ENCODE results near the gene POPDC3.
A peak's percentile ranks its signal among the peaks of the same experiment; 100 is the strongest.
"Not testable (repeated sequence)": the region's sequence is repeated elsewhere in the genome, so short reads cannot be mapped to it uniquely, and the experiment has no call there.

The POPDC3 gene

DNA sequence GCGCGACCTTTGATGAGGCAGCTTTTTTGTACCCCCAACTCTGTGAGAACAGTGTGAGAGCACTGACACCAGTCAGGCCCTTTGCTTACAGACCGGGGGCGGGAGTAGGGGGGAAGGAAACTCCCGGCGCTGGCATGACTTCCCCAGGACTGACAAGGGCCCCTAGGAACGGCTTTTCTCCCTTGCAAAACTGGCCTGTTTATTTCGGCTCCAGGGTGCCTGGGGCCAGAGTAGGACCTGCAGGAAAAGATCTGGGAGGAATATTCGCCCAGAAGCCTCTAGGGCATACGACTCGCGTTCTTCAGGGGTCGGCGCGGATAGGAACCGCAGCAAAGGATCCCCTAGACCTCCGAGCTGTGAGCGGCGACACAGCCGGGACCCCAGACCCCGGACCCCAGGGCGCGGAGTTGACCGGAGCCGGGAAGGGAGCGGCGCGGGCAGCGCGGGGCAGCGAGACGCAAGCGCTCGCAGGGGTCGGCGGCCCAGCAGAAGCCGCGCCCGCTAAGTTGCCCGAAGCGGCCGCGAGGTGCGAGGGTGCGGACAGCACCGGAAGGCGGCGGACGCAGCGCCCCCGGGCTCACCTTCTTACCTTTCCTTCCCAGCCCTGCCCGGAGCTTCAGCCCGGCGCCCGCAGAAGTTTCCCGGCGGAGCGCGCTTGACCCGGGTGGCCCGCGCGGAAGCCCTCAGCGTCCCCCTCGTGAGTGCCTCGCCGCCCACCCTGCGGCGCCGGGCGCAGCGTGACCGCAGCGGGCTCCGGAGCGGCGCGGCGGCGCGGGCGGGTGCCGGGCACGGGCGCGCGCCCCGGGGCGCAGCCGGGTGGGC, at the start of gene POPDC3:
Gene POPDC3 (minus strand): TSS at position 771 of the 822 bp plus-strand sequence. CDS start 18,105 bp downstream, outside the sequence.
- DNase-seq: no peak

- DNase-seq: no peak
Measured at GRCh38 chr6:105227295-105227767, 47.5 kb upstream of the POPDC3 start.

- no peak for DNase-seq
Measured at GRCh38 chr6:105226598-105227294, 46.9 kb upstream of the POPDC3 start.

DNA sequence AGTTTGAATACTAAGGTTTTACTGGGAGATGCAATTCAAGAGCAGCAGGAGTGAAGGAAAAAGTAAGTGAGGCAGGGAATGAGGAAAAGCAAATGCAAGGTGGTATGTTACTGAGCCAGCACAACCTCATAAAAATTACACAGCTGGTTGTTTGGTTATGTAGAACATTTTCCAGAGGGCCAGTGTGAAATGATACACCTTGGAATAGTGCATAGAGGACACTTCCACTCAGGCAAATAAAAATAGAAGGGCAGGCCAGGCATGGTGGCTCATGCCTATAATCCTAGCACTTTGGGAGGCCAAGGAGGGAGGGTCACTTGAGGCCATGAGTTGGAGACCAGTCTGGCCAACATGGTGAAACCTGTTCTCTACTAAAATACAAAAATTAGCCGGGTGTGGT, 43.4 kb upstream of the POPDC3 start:
- DNase-seq: no peak

DNA sequence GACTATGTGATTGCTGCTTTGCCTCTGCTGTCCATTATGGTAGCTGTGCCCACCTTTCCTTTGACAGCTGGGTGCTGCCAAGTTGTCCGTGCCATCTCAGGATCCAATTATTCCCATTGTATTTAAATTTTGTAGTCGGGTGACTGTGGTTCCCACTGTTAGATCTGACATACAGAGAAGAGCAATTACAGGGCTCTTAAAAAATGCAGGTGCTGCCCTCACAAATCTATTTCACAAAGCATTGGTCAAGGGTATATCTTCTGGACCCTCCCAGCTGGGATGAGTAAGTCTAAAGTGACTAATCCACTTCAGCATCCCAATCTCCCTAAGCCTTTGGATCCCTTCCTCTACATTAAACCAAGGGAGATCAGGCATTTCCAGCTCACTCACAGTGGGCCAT, 41.4 kb upstream of the POPDC3 start:
- DNase-seq: not testable (repeated sequence)

DNA sequence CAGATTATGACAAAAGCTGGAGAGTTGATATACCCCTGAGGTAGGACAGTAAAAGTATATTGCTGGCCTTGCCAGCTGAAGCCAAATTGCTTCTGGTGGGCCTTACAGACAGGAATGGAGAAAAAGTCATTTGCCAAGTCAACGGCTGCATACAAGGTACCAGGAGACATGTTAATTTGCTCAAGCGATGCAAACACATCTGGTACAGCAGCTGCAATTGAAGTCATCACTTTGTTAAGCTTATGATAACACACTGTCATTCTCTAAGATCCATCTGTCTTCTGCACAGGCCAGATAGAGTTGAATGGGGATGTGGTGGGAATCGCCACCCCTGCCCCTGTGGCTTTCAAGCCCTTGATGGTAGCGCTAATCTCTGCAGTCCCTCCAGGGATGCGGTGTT, 40.4 kb upstream of the POPDC3 start:
- DNase-seq: no peak

- DNase-seq: not testable (repeated sequence)
Measured at GRCh38 chr6:105219218-105219617, 39.4 kb upstream of the POPDC3 start.

- DNase-seq: no peak
Measured at GRCh38 chr6:105215506-105215905, 35.7 kb upstream of the POPDC3 start.

- DNase-seq: no peak
Measured at GRCh38 chr6:105214668-105215067, 34.9 kb upstream of the POPDC3 start.

GRCh38 chr6:105213272-105213671, 33.5 kb upstream of the POPDC3 start:
- no peak for DNase-seq

DNA sequence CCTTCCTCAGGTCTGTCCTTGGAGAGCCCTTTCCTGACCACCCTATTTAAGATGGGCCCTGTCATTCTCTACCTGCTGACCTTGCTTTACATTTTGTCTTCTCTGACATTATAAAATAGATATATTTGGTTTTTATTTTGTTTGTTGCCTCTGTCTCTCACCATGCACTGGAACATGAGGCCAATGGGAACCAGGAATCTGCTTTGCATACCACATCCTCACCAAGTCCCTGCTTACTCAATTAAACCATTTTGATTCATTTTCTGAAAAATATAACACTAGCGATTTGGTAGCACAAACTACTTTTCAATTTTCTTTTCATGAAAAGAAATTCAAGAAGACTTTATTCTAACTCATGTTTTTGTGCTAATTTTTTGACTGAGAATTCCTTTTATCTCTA, 32.8 kb upstream of the POPDC3 start:
- no peak for DNase-seq

- no peak for DNase-seq
Measured at GRCh38 chr6:105211831-105212230, 32.0 kb upstream of the POPDC3 start.

DNA sequence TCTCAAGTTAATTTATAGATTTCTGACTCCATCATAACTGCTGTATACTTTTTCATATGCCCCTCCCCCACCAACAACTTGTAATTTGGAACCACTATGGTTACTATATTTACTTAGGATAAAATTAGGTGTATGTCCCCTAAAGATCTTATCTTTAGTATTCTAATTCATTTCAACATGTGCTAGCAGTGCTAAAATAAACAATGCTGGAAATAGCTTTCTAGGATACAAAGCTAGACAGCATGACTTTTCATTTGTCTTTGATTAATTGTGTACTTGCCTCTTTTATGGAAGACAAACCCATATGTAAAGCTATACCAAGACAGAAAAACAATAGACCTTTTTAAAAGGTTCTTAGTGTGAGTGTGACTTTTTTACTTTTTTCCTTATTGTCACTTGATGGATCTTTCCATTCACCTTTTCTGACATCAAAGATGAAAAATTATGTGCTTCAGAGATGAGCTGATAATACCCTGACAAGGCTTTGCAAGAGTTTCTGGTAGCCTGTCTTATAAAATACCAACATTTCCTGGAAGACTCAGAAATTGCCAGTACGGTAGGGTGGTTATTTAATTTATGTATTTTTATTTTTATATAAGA, 31.2 kb upstream of the POPDC3 start:
- no peak for DNase-seq

GRCh38 chr6:105209950-105210706, 30.3 kb upstream of the POPDC3 start:
- DNase-seq: peak; percentile 85

DNA sequence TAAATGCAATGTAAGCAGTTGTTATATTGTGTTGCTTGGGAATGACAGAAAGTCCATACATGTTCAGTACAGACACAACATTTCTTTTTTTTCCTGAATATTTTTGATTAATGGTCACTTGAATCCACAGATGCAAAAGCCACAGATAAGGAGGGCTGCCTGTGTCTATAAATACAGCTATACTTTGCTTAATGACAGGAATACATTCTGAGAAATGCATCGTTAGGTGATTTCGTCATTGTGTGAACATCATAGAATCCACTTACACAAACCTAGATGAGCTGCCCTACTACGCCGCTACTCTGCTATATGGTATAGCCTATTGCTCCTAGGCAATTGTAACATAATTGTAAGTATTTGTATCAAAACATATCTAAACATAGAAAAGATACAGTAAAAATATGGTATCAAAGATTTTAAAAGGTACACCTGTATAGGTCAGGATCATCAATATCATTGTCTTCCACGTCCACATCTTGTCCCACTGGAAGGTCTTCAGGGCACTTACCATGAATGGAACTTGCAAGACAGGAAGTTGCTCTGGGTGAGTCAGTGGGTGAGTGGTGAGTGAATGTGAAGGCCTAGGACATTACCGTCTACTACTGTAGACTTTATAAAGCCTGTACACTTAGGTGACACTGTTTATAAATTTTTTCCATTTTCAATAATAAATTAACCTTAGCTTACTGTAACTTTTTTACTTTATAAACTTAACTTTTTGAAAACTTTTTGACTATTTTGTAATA, 27.9 kb upstream of the POPDC3 start:
- DNase-seq: no peak

GRCh38 chr6:105204768-105205167, 25.0 kb upstream of the POPDC3 start:
- DNase-seq: no peak

GRCh38 chr6:105204331-105204730, 24.5 kb upstream of the POPDC3 start:
- DNase-seq: no peak

GRCh38 chr6:105202486-105202885, 22.7 kb upstream of the POPDC3 start:
- no peak for DNase-seq

DNA sequence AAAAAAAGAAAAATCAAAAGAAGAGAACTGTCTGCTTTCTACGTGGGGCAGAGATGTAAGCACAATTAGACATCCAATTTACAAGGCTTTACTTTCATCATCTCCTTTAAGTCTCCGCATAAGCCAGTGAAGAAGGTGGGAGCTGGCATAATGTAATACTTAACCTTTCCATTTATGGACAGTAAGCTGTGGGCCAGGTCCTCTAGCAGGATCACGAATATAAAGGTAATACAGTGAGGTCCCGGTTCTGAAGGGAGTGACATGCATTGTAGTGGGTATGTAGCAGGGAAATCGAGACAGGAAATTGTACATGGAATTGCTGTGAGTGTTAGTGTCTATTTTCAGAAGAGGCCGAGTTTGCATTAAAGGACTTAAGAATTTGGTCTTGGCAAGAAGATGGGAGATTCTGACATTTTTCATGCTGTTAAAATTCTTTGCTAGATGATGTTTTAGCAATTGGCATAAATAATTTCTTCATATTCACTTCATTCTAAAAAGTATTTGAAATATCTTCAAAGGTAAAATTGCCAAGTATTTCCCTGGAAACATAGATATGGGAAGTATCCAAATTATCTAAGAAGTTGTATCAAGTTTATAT, 20.4 kb upstream of the POPDC3 start:
- no peak for DNase-seq

DNA sequence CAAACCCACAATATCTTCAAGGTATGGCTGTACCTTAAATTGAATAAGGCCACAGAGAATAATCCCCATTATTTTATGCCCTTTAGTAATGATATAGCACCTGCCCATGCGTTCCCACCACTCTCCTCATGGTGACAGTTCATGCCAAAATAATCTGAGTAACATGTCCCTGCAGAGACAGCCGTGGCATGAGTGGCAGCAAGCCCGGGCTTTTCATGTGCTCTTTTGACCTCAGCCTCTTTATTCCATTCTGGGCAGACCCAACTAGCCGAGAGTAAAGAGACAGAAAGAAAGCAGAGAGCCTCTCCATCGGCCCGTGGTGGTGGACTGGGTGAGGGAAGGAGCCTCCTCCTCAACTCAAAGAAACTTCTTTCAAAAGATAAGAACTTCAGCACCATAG, 19.9 kb upstream of the POPDC3 start:
- DNase-seq: no peak

DNA sequence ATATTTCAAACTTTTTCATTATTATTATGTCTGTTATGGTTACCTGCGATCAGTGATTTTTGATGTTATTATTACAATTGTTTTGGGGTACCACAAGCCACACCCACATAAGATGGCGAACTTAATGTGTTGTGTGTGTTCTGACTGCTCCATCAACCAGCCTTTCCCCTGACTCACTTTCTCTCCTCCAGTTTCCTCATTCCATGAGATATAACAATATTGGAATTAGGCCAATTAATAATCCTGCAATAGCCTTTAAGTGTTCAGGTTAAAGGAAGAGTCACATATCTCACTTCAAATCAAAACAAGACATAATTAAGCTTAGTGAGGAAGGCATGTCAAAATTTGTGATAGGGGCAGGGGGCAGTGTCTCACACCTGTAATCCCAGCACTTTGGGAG, 16.3 kb upstream of the POPDC3 start:
- no peak for DNase-seq

GRCh38 chr6:105194591-105194990, 14.8 kb upstream of the POPDC3 start:
- no peak for DNase-seq
